ENCODE results near the gene SPHK2.

SPHK2 gene

DNA sequence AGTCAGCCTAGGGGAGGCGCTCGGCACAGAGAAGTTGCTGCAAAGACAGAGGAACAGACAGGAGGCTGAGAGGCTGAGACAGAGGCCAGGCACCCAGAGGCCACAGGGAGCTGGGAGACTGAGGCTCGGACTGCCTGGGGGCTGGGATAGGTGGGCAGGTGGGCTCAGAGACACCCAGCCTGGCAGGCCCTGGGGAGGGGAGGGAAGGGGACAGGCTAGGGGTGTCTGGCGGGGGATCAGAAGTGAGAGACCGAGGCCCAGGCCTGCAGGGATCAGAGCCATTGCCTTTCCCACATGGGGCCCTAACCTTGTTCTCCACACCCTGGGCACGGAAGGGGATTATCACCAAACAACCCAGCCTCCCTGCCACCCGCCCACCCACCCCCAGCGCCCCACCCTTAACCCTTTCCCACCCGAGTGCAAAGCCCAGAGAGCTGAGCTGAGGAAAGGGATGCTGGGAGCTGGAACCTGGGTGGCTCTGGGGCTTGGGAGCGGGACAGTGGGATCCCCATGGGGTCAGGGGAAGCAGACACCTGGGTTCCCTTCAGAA is 52.2 kb downstream of the SPHK2 start:
- TF ChIP-seq, protein P1, sequence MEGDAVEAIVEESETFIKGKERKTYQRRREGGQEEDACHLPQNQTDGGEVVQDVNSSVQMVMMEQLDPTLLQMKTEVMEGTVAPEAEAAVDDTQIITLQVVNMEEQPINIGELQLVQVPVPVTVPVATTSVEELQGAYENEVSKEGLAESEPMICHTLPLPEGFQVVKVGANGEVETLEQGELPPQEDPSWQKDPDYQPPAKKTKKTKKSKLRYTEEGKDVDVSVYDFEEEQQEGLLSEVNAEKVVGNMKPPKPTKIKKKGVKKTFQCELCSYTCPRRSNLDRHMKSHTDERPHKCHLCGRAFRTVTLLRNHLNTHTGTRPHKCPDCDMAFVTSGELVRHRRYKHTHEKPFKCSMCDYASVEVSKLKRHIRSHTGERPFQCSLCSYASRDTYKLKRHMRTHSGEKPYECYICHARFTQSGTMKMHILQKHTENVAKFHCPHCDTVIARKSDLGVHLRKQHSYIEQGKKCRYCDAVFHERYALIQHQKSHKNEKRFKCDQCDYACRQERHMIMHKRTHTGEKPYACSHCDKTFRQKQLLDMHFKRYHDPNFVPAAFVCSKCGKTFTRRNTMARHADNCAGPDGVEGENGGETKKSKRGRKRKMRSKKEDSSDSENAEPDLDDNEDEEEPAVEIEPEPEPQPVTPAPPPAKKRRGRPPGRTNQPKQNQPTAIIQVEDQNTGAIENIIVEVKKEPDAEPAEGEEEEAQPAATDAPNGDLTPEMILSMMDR (IDR thresholded peaks at IDR 0.05; ENCODE audit: low read depth, low read length, poor library complexity, severe bottlenecking) = no peak
- TF ChIP-seq EZH2phosphoT487 (IDR thresholded peaks at IDR 0.05; ENCODE audit: borderline replicate concordance, low read length) = no peak
- H3K4me2 ChIP-seq (ENCODE audit: low read length) = no peak overlapping the region
- peaks cover 5% of the 10 kb centered on the region; the same call in 1 of the 2 replicates for H3K9me3 ChIP-seq (ENCODE audit: control insufficient read depth, insufficient read depth, low read length)
- H4K20me1 ChIP-seq (ENCODE audit: control insufficient read depth, insufficient read depth, low read depth, low read length) = no peaks in the 10 kb centered on the region
- no peak overlapping the region for H3K27ac ChIP-seq (ENCODE audit: low read depth, low read length)
- no peaks in the 10 kb centered on the region for H3K79me2 ChIP-seq (ENCODE audit: control insufficient read depth, low read length)
- no peak overlapping the region for H3K4me3 ChIP-seq (ENCODE audit: low read length)
- no peaks in the 10 kb centered on the region for H3K9me2 ChIP-seq (replicated peaks; ENCODE audit: control insufficient read depth, low read length)
- no peaks in the 10 kb centered on the region for H3K27me3 ChIP-seq (ENCODE audit: control insufficient read depth, low read length)
- H3F3A ChIP-seq (ENCODE audit: control insufficient read depth, insufficient read depth) = no peaks in the 10 kb centered on the region
- H3K4me1 ChIP-seq (ENCODE audit: control insufficient read depth, low read length) = peaks cover 9% of the 10 kb centered on the region
- H3K36me3 ChIP-seq (ENCODE audit: control insufficient read depth, low read length) = no peaks in the 10 kb centered on the region

- H3K4me3 ChIP-seq (ENCODE audit: low read length) = no peak within 1 kb of the TSS
- H3K4me2 ChIP-seq (ENCODE audit: low read length) = no peak within 1 kb of the TSS
- no peaks in the 10 kb centered on the region for H3K9me2 ChIP-seq (replicated peaks; ENCODE audit: control insufficient read depth, low read length)
- no peaks in the 10 kb centered on the region for H3K79me2 ChIP-seq (ENCODE audit: control insufficient read depth, low read length)
- peaks cover 9% of the 10 kb centered on the region for H3K4me1 ChIP-seq (ENCODE audit: control insufficient read depth, low read length)
- no peak for TF ChIP-seq EZH2phosphoT487 (IDR thresholded peaks at IDR 0.05; ENCODE audit: borderline replicate concordance, low read length)
- TF ChIP-seq, protein P1 (IDR thresholded peaks at IDR 0.05; ENCODE audit: low read depth, low read length, poor library complexity, severe bottlenecking) = no peak
- H3K9me3 ChIP-seq (ENCODE audit: control insufficient read depth, insufficient read depth, low read length) = peaks cover 5% of the 10 kb centered on the region; the same call in 1 of the 2 replicates
- no peaks in the 10 kb centered on the region for H3K27me3 ChIP-seq (ENCODE audit: control insufficient read depth, low read length)
- H3K27ac ChIP-seq (ENCODE audit: low read depth, low read length) = no peak within 1 kb of the TSS
- H4K20me1 ChIP-seq (ENCODE audit: control insufficient read depth, insufficient read depth, low read depth, low read length) = no peaks in the 10 kb centered on the region
- no peaks in the 10 kb centered on the region for H3K36me3 ChIP-seq (ENCODE audit: control insufficient read depth, low read length)
- H3F3A ChIP-seq (ENCODE audit: control insufficient read depth, insufficient read depth) = no peaks in the 10 kb centered on the region
Observed at GRCh38 chr19:48672994-48673393, 53.7 kb downstream of the SPHK2 start, which contains the start of gene NTN5. Gene NTN5, minus strand, starts transcription at chr19:48673017. Its CDS starts 2,031 bp downstream, at chr19:48670986.

- no peaks in the 10 kb centered on the region for H4K20me1 ChIP-seq (ENCODE audit: control insufficient read depth, insufficient read depth, low read depth, low read length)
- H3K79me2 ChIP-seq (ENCODE audit: control insufficient read depth, low read length) = no peaks in the 10 kb centered on the region
- H3F3A ChIP-seq (ENCODE audit: control insufficient read depth, insufficient read depth) = no peaks in the 10 kb centered on the region
- H3K27me3 ChIP-seq (ENCODE audit: control insufficient read depth, low read length) = no peaks in the 10 kb centered on the region
- H3K4me3 ChIP-seq (ENCODE audit: low read length) = no peak overlapping the region
- H3K4me2 ChIP-seq (ENCODE audit: low read length) = no peak overlapping the region
- TF ChIP-seq, protein P1 (IDR thresholded peaks at IDR 0.05; ENCODE audit: low read depth, low read length, poor library complexity, severe bottlenecking) = no peak
- TF ChIP-seq EZH2phosphoT487 (IDR thresholded peaks at IDR 0.05; ENCODE audit: borderline replicate concordance, low read length) = no peak
- H3K27ac ChIP-seq (ENCODE audit: low read depth, low read length) = no peak overlapping the region
- H3K9me3 ChIP-seq (ENCODE audit: control insufficient read depth, insufficient read depth, low read length) = peaks cover 5% of the 10 kb centered on the region; the same call in 1 of the 2 replicates
- peaks cover 9% of the 10 kb centered on the region for H3K4me1 ChIP-seq (ENCODE audit: control insufficient read depth, low read length)
- H3K36me3 ChIP-seq (ENCODE audit: control insufficient read depth, low read length) = no peaks in the 10 kb centered on the region
- no peaks in the 10 kb centered on the region for H3K9me2 ChIP-seq (replicated peaks; ENCODE audit: control insufficient read depth, low read length)
Observed at GRCh38 chr19:48673436-48674100, 54.3 kb downstream of the SPHK2 start.

Data from DOHH2 (cell line).